Panc1 (cell line): ENCODE results near the gene GNG14.
A peak's percentile ranks its signal among the peaks of the same experiment; 100 is the strongest.

Experiments
- TCF7L2 ChIP-seq: IDR thresholded peaks from 2 replicates; pipeline ENCODE4 v1.6.1; 2011; ENCODE audit warnings: mild to moderate bottlenecking, low read depth, low read length, inconsistent platforms
- TF ChIP-seq, protein P1 (sequence below): fragments of 450-650 bp; IDR thresholded peaks from 2 replicates; pipeline ENCODE4 v1.5.1; 2017; ENCODE audit warnings: mild to moderate bottlenecking

DNA sequence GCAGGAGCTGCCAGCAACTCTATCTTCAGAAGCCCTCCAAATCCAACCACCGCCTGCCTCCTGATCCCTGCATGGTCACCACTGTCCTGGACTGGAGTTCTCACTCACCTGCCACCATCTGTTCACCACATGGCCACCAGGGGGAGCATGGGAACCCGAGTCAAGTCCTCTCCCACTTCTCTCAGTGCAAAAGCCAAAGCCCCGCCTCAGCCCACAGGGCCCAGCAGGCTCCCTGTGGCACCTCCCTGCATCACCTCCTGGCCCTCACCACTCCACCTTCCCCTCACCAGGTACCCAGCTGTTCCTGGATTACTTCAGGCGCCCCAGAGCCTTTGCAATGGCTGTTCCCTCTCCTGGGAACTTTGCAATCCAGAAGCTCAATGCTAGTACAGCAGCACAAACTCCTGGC lies 11.4 kb upstream of the GNG14 start:
- TF ChIP-seq, protein P1, sequence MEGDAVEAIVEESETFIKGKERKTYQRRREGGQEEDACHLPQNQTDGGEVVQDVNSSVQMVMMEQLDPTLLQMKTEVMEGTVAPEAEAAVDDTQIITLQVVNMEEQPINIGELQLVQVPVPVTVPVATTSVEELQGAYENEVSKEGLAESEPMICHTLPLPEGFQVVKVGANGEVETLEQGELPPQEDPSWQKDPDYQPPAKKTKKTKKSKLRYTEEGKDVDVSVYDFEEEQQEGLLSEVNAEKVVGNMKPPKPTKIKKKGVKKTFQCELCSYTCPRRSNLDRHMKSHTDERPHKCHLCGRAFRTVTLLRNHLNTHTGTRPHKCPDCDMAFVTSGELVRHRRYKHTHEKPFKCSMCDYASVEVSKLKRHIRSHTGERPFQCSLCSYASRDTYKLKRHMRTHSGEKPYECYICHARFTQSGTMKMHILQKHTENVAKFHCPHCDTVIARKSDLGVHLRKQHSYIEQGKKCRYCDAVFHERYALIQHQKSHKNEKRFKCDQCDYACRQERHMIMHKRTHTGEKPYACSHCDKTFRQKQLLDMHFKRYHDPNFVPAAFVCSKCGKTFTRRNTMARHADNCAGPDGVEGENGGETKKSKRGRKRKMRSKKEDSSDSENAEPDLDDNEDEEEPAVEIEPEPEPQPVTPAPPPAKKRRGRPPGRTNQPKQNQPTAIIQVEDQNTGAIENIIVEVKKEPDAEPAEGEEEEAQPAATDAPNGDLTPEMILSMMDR = peak; percentile 90
- TF ChIP-seq TCF7L2 = no peak
